Right renal pelvis (tissue), 4 donors: ENCODE results near the gene MSLN. TPM values are rescaled to one million over a fixed set of nuclear protein-coding genes. Genes with fewer than 3 reads are reported as not detected.
"Not testable (repeated sequence)": the region's sequence is repeated elsewhere in the genome, so short reads cannot be mapped to it uniquely, and the experiment has no call there.

ENCODE experiments used
- DNase-seq, 4 donors: peaks; one replicate each; pipeline ENCODE4 v3.0.0-alpha.2; 2013; ENCODE audit warnings: low read depth in 4 of 4, low spot score in 3 of 4, missing footprints in 1 of 4
- polyA plus RNA-seq, 4 donors: library from polyadenylated mRNA; unstranded; fragments of 120-200 nt; gene quantifications; one replicate each; pipeline ENCODE4 v1.2.1, GENCODE V29; 2013; ENCODE audit not compliant: insufficient read length in 4 of 4

The MSLN gene
- polyA plus RNA-seq, 4 donors = 11.4 to 33.7 (median 22.2) TPM

DNA sequence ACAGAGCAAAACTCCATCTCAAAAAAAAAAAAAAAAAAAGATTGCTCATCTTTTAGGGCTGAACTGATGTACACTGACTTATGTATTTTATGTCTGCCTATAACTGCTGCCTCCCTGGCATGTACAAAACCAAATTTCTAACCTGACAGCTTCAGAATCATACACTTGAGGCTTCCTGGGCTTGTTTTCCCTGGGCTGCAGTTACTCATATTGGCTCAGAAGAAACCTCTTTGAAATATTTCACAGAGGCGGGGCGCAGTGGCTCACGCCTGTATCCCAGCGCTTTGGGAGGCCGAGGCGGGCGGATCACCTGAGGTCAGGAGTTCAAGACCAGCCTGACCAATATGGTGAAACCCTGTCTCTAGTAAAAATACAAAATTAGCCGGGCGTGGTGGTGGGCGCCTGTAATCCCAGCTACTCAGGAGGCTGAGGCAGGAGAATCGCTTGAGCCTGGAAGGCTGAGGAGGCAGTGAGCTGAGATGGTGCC, 6.4 kb upstream of the MSLN start:
- not testable (repeated sequence) for DNase-seq

DNA sequence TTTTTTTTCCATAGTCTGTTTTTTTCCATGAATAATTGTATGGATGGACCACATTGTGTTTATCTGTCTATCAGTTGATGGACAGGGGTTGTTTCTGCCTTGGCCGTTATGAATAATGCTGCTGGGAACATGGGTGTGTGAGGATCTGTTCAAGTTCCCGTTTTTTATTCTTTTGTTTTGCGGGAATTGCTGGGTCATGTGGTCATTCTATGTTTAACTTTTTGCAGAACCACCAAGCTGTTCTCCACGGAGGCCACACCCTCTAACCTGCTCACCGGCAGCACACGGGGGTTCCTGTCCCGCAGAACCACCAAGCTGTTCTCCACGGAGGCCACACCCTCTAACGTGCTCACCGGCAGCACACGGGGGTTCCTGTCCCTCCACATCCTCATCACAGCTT, 5.9 kb upstream of the MSLN start:
- no peak for DNase-seq

DNA sequence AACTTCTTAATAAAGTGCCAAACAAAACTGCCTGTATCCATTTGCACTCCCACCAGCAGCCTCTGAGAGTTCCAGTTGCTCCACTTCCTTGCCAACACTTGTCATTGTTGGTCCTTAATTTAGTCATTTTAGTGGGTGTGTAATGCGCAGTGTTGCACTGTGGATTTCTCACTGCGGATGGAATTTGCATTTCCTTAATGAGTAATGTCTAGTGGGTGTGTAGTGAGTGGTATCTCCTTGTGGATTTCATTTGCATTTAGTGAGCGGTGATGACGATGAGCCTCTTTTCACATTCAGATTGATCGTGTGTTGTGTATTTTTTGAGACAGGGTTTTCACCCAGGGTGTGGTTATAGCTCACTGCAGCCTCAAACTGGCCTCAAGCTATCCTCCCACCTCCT, 4.1 kb upstream of the MSLN start:
- no peak for DNase-seq

DNA sequence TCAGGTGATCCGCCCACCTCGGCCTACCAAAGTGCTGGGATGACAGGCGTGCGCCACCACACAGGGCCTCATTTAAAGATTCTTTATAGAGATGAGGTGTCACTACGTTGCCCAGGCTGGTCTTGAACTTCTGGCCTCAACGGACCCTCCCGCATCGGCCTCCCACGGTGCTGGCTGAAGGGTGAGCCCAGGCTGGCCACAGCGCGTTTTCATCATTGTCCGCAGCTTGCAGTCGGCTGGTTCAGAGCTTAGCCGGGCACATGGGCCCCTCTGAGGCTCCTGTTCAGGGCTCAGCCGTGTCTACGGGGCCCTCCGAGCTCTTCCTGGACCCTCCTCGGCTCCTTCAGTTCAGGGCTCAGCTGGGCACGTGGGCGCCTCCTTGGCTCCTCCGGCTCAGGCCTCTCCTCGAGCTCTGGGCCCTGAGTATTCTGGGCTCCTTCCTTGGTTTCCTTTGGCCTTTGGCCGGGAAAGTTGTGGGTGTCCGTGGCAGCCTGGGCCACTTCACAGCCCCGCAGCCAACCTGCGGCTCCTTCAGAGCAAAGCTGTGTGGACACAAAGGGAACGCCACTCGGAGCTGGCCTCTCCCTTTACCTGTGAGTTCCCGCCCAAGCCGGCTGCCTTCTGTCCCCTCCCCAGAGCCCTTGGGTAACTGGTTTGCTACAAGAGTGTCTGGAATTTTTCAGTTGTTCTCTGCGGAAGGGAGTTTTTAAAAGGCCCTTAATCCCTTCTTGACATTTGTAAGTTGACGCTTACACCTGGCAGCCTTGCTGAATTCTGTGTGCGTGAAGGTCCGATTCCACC, 1.2 kb upstream of the MSLN start:
- DNase-seq = no peak

DNA sequence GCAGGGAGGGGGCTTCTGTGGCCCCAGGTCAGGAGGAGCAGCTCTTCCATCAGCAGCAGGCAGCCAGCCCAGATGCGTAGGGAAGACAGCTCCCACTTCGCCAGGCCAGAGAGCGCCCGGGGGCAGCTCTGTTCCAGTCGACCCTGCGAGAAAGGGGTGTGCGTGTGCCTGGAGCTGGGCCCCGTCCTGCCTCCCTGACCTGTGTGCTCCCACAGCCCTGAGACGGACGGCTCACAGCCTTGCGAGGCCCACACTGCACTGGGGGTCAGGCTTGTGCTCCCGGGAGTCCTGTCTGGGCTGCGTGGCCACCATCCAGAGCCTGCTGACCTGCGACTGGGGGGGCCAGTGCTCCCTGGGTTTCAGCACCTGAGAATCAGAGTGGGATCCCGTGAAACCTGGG, 469 bp upstream of the MSLN start:
- no peak for DNase-seq

DNA sequence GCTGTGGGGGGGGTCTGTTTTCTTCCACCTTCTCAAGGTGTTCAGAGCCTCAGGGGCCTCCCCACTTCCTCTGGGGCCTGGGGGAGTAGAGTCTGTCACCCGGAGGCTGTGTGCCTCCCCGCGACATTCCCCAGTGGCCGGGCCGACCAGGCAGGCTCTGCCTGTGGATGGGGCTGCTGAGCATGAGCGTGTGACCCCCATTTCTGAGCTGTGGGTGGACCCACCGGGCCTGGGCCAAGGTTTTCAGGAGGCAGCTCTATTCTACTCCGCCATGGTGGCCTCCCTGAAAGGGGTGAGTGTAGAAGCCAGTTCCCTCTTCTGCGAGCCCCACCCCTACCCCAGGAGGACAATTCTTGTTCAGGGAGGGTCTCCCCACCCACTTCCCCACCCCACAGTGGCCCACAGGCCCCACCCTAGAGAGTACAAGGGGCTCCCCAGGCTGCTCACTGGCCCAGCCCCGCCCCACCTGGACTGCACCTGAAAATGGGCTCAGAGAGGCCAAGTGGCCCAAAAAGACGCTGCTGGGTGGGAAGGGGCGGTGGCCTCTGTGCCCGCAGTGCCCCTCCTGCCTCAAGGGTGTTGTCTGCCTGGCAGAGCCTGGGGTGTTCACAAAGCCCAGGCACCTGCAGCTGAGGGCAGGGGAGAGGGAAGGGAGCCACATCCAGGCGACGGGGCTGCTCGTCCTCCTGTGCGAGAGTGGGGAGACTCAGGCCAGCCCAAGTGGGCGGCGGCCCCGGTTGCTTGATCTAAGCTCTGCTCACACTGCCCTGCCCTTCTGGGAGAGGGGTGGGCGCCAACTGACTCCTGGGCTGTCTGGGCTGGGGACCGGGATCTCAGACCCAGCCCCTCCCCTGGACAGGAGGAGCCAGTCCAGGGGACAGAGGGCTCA, 1.3 kb downstream of the MSLN start:
- no peak for DNase-seq

DNA sequence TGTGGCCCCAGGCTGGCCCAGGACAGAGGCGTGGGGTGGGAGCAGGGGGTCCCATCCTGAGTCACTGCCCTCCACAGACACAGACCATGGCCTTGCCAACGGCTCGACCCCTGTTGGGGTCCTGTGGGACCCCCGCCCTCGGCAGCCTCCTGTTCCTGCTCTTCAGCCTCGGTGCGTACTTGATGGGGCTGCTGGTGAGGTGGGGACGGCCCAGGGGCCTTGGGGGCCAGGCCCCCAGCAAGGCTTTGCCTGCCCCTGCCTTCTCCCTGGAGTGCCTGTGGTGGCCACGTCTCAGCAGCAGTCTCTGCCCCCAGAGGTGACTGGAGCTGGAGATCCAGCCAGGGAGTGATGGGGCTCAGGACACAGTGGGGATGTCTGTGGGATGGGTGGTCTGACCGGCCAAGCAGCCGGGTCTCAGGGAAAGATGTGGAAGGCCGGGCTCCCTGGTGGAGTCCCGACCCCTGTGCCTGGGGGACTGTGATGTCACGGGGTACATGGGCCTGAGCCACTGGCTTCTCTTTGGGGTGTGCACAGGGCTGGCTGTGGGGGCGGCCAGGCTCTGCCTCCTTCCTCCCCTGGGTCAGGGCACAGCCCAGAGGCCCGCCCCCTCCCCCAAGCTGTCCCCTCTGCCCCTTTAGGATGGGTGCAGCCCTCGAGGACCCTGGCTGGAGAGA, 2.2 kb downstream of the MSLN start:
- DNase-seq = no peak

DNA sequence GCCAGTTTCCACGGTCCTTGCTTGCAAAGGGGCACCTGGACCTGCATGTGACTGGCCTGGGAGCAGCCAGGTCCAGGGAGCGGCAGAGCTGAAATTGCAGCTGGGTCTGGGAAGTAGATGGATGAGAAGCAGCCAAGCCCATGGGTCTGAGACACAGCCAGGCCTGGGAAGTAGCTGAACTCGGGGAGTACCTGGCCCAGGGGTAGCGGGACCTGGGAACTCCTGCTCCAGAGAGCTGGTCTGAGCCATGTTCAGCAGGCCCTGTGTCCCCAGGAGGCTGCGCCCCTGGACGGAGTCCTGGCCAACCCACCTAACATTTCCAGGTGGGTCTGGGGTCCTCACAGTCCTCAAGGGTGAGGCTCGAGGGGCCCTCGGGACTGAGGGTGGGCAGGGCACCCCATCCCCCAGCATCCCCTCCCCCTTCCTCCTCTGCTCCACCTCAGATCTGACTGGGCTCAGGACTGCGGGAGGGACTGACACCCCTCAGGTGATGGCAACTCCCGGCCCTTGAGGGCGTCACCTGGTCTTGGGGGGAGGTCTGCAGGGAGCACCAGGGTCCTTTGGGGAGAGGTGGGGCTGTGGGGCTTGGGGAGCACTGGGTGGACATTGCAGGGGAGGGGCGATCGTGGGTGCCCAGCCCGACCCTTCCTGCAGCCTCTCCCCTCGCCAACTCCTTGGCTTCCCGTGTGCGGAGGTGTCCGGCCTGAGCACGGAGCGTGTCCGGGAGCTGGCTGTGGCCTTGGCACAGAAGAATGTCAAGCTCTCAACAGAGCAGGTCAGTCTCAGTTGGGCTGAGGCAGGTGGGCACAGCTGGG, 3.0 kb downstream of the MSLN start:
- DNase-seq = no peak

DNA sequence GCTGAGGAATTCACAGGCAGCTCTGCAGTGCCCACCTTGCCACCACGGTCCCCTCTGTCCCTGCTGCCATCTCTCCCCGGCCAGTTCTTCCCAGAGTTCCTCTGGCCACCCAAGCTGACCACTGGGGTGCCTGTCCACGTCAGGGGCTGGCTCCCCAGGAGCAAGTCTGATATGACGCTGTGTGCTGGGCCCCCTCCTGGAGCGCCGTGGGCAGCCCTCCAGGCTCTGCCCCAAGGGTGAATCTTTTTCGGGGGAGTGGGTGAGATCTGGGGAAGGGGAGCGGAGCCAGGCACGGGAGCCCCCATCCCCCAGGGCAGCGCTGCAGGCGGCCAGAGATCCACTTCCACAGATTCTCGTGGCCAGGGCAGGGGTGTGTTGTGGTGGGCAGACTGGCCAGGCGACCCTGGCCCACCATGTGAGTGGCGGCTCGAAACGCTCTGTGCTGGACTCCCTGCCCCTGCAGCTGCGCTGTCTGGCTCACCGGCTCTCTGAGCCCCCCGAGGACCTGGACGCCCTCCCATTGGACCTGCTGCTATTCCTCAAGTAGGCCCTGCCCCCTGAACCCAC, 3.7 kb downstream of the MSLN start:
- no peak for DNase-seq

DNA sequence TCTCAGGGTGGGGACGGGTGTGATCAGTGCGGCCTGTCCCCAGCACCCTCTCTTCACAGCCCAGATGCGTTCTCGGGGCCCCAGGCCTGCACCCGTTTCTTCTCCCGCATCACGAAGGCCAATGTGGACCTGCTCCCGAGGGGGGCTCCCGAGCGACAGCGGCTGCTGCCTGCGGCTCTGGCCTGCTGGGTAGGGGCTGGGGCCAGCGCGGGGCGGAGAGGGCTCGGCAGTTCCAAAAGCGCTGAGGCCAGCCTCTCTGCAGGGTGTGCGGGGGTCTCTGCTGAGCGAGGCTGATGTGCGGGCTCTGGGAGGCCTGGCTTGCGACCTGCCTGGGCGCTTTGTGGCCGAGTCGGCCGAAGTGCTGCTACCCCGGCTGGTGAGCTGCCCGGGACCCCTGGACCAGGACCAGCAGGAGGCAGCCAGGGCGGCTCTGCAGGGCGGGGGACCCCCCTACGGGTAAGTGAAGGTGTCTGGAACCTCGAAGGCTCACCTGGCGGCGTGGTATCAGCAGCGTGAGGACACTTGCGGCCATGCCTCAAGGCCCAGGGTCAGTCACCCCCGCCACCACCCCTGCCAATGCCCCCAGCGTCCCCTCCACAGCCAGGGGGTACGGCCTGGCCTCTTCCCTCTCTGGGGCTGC, 4.4 kb downstream of the MSLN start:
- DNase-seq = no peak

DNA sequence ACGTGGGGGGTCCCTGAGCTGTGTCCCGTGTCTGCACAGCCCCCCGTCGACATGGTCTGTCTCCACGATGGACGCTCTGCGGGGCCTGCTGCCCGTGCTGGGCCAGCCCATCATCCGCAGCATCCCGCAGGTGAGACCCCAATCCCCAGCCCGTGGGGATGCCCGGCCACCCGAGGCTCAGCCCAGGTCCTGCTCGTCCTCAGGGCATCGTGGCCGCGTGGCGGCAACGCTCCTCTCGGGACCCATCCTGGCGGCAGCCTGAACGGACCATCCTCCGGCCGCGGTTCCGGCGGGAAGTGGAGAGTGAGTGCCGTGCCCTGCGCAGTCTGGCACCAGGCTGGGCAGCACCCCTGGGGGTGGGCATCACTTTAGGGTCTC, 4.9 kb downstream of the MSLN start:
- no peak for DNase-seq

DNA sequence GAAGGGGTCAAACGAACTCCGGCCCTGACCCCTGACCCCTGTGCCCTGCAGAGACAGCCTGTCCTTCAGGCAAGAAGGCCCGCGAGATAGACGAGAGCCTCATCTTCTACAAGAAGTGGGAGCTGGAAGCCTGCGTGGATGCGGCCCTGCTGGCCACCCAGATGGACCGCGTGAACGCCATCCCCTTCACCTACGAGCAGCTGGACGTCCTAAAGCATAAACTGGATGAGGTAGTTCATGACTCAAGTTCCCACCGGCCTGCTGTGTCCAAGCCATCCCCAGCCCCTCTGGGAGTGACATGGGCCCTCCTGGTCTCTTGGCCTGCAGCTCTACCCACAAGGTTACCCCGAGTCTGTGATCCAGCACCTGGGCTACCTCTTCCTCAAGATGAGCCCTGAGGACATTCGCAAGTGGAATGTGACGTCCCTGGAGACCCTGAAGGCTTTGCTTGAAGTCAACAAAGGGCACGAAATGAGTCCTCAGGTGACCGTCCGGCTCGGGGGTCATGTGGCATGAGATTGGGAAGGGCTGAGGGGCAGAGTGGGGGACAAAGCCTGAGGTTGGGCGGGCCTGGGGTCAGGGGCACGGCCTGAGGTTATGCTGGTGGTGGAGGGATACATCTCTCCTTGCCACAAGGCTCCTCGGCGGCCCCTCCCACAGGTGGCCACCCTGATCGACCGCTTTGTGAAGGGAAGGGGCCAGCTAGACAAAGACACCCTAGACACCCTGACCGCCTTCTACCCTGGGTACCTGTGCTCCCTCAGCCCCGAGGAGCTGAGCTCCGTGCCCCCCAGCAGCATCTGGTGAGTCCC, 5.7 kb downstream of the MSLN start:
- no peak for DNase-seq

DNA sequence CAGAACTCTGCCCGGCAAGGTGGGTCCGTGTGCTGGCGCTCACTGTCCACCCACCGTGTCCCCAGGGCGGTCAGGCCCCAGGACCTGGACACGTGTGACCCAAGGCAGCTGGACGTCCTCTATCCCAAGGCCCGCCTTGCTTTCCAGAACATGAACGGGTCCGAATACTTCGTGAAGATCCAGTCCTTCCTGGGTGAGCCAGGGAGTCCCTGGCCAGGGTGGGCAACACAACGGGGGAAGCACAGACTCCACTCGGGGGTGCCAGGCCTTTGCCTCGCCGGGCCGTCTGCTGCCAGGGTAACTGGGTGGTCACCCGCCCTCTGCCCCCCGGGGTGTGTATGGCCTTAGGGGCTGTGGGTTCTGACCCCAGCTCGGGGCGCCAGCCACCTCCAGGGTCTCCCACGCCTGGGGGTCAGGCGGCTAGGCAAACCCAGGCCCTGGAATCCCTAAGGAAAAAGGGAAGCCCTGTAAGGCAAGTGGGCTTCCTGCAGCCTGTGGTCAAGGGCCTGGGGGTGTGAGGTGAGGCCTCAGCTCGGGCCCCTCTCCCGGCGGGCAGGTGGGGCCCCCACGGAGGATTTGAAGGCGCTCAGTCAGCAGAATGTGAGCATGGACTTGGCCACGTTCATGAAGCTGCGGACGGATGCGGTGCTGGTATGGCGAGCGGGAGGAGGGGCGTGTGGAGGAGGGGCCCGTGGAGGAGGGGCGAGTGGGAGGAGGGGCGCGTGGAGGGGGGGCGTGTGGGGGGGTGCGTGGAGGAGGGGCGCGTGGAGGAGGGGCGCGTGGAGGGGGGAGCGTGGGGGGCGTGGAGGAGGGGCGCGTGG, 6.5 kb downstream of the MSLN start:
- no peak for DNase-seq

DNA sequence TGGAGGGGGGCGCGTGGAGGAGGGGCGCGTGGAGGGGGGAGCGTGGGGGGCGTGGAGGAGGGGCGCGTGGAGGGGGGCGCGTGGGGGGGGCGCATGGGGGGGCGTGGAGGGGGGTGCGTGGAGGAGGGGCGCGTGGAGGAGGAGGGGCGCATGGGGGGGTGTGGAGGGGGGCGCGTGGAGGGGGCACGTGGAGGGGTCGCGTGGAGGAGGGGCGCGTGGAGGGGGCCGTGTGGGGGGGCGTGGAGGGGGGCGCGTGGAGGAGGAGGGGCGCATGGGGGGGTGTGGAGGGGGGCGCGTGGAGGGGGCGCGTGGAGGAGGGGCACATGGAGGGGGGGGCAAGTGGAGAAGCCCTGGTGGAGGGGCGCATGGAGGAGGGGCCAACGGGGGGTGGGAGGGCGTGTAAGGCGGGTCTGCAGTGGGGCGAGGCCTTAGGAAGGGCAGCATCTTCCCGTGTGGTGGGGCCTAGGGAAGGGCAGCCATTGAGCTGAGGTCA, 7.3 kb downstream of the MSLN start:
- no peak for DNase-seq

DNA sequence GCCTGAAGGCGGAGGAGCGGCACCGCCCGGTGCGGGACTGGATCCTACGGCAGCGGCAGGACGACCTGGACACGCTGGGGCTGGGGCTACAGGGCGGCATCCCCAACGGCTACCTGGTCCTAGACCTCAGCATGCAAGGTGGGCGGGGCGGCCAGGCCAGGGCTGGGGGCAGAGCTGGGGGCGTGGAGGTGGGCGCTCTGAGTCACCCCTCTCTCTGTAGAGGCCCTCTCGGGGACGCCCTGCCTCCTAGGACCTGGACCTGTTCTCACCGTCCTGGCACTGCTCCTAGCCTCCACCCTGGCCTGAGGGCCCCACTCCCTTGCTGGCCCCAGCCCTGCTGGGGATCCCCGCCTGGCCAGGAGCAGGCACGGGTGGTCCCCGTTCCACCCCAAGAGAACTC, 7.9 kb downstream of the MSLN start:
- no peak for DNase-seq

DNA sequence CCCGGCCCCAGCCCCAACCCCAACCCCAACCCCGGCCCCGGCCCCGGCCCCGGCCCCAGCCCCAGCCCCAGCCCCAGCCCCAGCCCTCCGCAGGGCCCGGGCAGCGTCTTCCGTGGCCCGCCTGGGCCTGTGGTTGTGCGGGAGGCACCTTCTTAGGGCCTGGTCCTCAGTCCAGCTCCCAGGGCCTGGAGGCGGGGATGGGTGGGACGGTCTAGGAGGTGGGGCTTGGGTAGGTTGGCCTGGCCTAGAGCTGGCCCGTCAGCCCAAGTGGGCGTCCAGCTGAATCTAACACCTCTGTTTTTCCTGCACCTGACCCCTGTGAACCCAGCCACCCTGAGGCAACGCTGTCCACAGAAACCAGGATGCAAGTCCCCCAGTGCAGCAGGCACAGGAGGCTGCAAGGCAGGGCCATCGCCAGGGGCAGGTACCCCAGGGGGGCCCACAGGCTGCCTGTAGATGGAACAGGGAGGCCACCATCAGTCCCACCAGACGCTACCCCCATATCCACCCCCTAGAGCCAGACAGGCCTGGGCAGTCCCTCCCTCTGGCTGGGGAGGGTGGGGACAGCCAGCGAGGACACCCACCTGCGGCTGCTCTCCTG, 8.8 kb downstream of the MSLN start:
- DNase-seq = no peak

DNA sequence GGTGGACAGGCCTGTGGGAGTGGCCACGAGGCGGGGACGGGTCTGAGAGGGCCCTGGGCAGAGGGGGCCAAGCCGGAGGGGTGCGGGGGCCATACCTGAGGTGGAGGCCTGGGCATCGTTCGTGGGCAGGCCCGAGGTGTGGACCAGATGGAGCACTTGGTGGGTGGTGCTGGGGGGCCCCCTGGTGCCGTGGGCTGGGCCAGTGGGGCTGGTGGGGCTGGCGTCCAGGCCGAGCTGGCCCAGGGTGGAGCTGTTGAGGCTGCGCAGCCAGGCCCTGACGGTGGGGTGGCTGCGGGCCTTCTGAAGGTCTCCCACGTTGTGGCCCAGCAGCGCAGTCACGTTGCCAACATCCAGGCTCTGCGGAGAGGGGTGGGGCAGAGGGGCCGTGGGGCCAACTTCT, 9.4 kb downstream of the MSLN start:
- DNase-seq = no peak
